Inflammatory macrophage treated with lipopolysaccharide for 1 hour (primary cell): Measurements from ENCODE around the gene NTRK3.

Experiments
- DNase-seq, 2 donors: peaks; one replicate each; pipeline ENCODE4 v3.0.0-alpha.2; 2020 to 2022

NTRK3 gene

DNA sequence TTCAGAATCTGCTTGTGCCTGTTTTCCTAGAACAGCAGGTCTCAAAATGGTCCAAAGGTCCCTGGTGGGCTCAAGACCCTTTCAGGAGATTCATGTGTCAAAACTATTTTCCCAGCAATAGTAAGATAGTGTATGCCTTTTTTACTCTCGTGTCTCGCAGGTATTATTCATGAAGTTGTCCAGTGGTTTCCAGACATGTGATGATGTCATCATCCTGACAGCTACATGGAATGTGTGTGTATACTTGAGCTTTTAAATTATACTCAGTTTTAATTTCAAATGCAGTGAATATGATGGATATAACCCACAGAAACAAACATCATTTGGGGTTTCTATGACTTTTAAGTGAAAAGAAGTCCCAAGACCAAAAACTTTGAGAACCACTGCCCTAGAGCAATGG is 288.6 kb downstream of the NTRK3 start:
- no peak for DNase-seq

DNA sequence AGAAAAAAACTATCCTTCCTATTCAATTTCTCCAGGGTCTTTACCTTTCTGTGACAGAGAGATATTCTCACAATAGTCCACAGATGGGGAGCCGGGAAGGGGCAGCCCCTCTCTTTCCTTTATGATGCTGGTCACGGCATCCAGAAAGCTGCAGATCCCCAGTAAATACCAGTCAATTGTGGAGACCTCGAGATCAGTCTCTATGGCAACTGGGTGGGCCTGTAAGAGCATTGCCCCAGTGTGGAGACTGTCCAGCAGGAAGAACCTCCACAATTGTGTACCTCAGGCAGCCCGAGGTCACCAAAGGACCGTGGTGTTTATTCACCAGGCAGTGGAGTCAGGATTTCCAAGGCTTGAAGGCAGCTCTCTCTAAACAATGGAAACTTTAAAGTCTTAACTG is 291.2 kb downstream of the NTRK3 start:
- DNase-seq, result no peak

GRCh38 chr15:87962428-87962827 is 294.1 kb downstream of the NTRK3 start:
- no peak for DNase-seq

DNA sequence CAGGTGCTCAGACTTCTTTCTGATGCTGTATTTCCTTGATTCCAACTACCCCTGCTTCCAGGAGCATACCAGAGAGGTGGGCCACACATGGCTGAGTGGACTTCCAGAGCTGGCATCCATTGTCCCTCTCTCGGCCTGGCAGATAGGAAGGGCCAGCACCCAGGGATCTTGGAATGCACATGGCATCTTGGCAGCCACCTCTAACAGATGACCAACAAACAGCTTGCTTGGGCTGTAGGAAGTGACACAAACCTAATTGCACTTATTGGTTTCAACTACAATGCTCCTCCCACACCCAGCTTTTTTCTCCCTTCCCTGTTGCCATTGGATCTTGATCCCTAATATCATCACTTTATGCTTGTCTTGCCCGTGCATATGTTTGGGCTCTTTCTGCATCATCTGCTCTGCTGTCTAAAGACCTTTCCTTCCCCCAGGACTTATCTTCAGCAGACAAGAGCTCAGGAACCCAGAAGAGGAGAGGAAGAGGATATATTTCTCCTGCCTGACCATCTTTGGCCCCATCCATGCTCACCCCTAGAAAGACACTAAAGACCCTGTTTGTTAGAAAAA is 294.6 kb downstream of the NTRK3 start:
- no peak for DNase-seq

- no peak for DNase-seq
These were observed 296.9 kb downstream of the NTRK3 start for GRCh38 chr15:87959662-87960061.

DNA sequence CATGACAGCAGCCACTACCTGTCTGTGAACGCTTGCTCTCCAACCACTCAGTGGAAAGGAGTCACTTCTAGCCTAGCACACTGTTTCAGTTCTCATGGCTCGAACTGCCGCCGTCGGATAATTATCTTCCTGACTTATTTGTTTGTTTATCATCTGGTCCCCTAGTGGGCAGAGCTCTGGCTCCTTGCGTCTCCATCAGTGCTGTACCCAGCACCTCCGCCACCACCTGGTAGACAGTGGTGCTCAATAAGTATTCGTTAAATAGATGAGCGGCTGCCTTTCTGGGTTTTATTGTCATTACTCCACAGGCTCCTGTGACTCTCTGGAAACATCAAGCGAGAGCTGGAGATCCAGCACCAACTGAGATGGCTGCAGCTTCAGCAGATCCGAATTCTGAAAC is 297.5 kb downstream of the NTRK3 start:
- DNase-seq, result no peak

DNA sequence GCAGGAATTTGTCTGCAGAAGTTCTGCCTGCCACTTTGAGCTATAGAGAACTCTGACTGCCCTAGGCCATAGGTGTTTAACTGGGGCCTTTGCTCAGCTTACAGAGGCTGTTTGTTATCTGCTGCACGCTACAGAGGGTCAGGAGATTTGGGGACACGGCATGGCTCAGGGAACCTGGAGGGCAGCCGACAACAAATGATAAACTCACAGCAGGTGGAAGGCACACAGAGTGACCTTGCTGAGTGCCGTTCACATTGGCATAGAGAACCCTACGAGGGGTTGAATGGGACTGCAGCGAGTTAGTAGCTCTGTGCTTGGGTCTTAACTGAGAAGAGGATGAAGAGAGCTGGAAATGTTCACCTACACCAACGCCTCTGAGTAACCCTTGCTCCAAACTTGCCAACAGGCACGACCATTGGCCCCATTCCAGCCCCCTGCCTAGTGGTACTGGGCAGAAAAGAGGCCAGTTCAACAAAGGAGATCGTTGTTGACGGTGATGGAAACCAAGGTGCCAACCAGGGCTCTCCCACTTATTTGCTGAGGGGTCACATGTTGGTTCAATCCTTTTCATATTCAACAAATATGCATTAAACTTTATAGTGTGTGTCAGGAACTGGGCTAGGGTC is 301.1 kb downstream of the NTRK3 start:
- no peak for DNase-seq

GRCh38 chr15:87954793-87955192 is 301.7 kb downstream of the NTRK3 start:
- peak; percentile 12 to 77 for DNase-seq

DNA sequence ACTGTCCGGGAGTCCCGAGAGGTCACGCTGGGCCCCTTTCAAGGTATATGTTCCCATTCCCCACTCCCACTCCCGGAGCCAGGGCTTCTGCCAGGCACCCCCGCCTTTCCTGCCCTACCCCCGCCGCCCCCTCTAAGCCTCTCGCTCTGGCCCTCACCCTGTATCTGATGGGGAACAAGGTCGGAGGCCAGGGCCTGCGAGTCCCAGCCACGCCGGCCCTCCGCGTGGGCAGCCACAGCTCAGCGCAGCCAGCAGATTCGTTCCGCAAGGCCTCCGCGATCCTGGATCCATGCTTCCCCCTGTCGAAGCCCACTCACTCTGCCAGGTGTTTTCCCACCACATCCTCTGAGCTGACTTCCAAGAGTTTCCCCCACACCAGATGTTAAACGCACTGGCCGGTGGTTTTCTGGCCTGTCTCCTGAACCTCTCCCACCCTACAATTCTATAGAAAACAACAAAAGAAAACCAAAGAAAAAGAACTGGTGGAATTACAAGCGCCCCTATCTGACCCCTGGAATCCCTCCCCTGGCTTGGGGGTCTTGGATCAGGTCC is 303.7 kb downstream of the NTRK3 start:
- DNase-seq, result no peak

- no peak for DNase-seq
These were observed 306.8 kb downstream of the NTRK3 start for GRCh38 chr15:87949575-87950223.

- no peak for DNase-seq
These were observed 307.4 kb downstream of the NTRK3 start for GRCh38 chr15:87949151-87949574.

GRCh38 chr15:87947560-87947959 is 309.0 kb downstream of the NTRK3 start:
- DNase-seq, result no peak

GRCh38 chr15:87945246-87945645 is 311.3 kb downstream of the NTRK3 start:
- no peak for DNase-seq

- DNase-seq, result no peak
These were observed 311.8 kb downstream of the NTRK3 start for GRCh38 chr15:87944691-87945090.

DNA sequence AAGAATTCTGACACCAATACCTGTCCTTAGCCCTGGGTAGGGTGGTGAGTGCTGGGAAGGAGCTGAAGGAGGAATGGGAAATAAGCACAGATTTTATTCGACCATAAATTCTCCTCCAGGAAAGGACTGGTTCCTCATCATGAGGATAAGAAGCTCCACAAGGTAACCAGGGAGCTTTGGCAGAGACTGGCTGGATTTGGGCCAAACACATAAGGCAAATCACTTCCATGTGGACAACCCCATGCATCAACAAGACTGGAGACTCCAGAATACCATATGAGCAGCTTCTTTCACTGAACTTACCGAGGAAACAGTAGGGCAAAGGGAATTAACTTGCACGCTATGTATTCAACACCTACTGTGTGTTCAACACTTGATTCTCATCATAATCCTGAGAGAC is 312.5 kb downstream of the NTRK3 start:
- no peak for DNase-seq

DNA sequence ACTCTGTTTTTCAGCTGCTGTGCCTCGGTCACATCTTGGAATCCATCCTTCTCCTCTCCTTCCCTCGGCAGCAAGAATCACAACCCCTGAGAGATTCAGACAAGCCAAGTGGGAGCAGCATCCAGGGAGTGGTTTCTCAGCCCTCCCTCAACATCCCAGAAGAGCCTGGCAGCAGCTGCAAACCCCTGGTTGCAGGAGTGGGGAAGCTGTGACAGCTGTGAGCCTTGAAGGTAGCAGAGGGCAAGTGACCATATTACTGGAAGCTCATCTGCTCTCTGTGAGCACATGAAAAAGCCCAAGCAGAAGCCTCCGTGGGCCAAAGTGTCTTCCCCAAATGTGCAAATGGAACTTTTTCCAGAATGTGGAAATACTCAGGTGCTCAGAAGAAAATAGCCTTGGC is 312.9 kb downstream of the NTRK3 start:
- DNase-seq, result peak in 1 of 2 donors; percentile 15

- no peak for DNase-seq
These were observed 314.2 kb downstream of the NTRK3 start for GRCh38 chr15:87942316-87942715.

DNA sequence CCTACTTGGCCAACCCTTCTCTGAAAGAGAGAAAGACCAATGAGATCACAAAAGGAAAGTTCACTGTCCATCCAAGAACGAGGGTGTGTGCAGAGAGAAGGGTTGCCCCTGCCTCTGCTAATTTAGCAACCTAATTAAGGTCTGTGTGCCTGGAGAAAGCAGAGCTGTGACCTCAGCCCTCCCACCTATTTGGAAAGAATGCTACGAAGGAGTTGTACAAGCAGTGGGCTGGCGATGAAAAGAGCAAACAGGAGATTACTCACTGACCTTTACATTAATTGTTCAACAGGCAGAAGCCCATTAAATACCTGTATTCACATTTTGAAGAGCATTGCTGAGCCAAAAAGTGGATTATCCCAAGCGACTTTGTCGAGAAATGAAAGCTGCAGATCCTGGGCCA is 314.9 kb downstream of the NTRK3 start:
- DNase-seq, result no peak

DNA sequence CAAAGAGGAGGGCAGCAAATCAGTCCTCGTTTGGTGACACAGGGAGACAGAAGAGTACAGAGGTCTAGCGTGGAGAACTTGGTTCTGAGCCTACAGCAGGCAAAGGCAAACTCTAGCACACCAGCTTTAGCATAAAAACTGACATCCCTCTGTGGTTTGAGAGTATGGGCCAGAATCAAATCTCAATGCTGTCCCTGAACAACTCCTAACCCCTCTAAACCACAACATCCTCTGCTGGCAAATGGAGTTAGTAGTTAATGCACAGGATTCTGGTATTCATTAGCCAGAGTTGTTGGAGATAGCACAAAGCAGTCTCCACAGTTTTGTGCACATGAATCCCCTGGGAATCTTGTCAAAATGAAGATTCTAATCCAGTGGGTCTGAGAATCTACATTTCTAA is 315.8 kb downstream of the NTRK3 start:
- no peak for DNase-seq

GRCh38 chr15:87939848-87940457 is 316.6 kb downstream of the NTRK3 start:
- DNase-seq, result no peak

DNA sequence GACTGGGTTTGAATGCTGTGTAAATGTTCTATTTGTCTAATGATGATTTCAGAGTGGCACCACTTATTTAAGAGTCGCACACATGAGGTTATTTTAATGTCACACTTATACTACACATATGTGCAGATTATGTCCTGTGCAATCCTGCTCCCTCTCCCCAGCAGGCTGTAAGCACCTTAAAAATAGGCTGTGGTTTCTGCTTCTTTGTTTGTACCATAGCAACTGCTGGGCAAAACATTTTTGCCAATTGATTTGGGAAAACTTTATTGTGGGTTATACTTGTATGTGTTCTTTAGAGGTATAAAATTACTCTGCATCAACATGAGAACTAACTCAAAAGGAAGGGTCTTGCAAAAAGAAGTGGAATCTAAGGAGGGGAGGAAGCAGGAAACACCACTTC is 318.5 kb downstream of the NTRK3 start:
- DNase-seq, result no peak

- no peak for DNase-seq
These were observed 321.0 kb downstream of the NTRK3 start for GRCh38 chr15:87935583-87935982.

GRCh38 chr15:87931584-87931983 is 325.0 kb downstream of the NTRK3 start:
- DNase-seq, result no peak

DNA sequence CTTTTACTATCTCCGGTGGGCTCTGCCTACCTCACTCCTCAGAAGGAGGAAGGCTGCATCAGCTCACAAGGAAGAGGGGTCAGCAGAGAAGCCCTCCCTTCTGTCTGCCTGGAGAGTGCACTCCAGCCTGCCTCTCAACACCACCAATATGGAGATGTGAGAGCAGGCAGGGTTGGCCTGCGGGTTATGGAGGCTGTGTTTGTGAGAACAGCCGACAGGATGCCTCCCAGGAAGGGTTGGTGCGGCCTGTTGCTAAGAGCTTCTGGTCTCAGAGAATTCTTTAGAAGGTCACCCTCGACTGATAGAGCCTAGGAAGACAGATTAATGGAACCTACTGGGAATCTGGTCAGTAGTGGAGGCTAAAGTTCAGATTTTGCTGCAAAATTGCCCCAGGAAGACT is 326.1 kb downstream of the NTRK3 start:
- no peak for DNase-seq
